ENCODE measurements around the gene ATE1. TPM values are rescaled to one million over a fixed set of nuclear protein-coding genes. Genes with fewer than 3 reads are reported as not detected.
"Not testable (repeated sequence)": the region's sequence is repeated elsewhere in the genome, so short reads cannot be mapped to it uniquely, and the experiment has no call there.

Gene ATE1
- total RNA-seq, 1 experiment from 2014 or later = 58.1 TPM

- DNase-seq (ENCODE audit: low spot score) = no peak
- in situ Hi-C loops (cut with HindIII; ENCODE audit: low sequenced_read_pairs) = no loop called here
Observed at GRCh38 chr10:121764233-121764942, 163.4 kb downstream of the ATE1 start.

DNA sequence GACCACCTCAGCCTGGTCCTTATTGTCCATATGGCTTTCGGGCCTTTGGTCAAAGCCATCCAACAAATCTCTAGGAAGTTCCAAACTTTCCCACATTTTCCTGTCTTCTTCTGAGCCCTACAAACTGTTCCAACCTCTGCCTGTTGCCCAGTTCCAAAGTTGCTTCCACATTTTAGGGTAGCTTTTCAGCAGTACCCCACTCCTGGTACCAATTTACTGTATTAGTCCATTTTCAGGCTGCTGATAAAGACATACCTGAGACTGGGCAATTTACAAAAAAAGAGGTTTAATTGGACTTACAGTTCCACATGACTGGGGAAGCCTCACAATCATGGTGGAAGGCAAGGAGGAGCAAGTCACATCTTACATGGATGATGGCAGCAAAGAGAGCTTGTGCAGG lies 170.6 kb downstream of the ATE1 start:
- in situ Hi-C loops (cut with HindIII; ENCODE audit: low sequenced_read_pairs) = not testable (repeated sequence)

GRCh38 chr10:121755496-121755895 lies 172.3 kb downstream of the ATE1 start:
- in situ Hi-C loops (cut with HindIII; ENCODE audit: low sequenced_read_pairs); DNase-seq (ENCODE audit: low spot score): not testable (repeated sequence)

More for the DNA sequence above, 170.6 kb downstream of the ATE1 start:
- DNase-seq (ENCODE audit: low spot score) = not testable (repeated sequence)

- DNase-seq (ENCODE audit: low spot score) = no peak
- in situ Hi-C loops (cut with HindIII; ENCODE audit: low sequenced_read_pairs) = no loop called here
Observed at GRCh38 chr10:121754666-121755065, 173.2 kb downstream of the ATE1 start.

- peak; percentile 47 for DNase-seq (ENCODE audit: low spot score)
- in situ Hi-C loops (cut with HindIII; ENCODE audit: low sequenced_read_pairs) = no loop called here
Observed at GRCh38 chr10:121753726-121754476, 173.9 kb downstream of the ATE1 start.

GRCh38 chr10:121751191-121751760 lies 176.6 kb downstream of the ATE1 start:
- in situ Hi-C loops (cut with HindIII; ENCODE audit: low sequenced_read_pairs) = no loop called here

DNA sequence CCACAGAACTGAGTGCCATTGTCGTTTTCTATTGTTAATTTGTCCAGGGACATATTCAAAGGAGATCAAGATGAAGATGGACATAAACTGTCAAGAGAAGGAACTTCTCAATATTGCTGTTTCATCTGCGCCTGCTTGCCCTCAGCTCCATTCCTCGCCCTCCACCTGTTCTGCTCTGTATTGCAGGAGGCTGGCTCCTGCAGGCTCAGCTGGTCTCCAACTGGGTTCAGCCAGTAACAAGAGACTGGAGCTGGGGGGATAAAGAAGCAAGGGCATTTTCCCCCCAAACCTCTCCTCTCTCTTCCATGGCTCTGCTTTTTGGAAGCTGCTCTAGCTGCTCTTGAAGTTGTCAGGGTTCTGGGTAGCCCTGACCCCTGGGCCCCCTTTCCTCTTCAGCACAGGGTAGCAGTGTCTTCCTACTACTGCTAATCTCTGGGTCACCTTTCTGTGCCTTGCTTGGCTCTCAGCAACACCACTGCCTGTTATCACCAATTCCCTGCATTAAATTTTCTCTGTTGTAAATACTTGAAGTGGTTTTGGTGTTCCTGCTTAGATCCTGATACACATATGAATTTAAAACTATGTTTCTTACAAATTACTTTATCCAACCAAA lies 180.6 kb downstream of the ATE1 start:
- DNase-seq (ENCODE audit: low spot score) = no peak
- in situ Hi-C loops (cut with HindIII; ENCODE audit: low sequenced_read_pairs) = no loop called here

More at GRCh38 chr10:121751191-121751760, 176.6 kb downstream of the ATE1 start:
- no peak for DNase-seq (ENCODE audit: low spot score)

DNA sequence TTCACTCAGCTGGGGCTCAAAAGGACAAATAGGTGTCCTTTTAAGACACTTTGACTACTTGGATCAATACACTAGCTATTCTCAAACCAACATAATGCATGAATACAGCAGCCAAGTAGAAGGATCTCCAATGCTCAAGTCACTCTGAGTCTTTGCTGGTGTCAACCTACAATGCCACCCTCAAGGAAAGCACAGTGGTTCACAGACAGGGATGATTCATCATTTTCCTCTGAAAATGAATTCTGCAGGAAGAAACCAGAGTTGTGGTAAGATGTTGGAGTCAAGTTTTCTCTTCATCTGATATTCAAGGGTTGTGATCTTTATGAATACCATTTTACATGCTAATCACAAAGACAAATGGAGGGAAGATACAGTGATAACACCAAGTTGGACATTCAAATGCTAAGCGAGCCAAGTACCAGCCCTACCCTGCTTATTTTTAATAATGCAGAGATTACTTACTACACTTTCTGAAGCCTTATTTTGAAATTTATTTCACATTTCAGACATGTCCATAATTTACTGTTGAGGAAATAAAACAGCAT lies 186.5 kb downstream of the ATE1 start:
- DNase-seq (ENCODE audit: low spot score) = no peak
- in situ Hi-C loops (cut with HindIII; ENCODE audit: low sequenced_read_pairs) = no loop called here

DNA sequence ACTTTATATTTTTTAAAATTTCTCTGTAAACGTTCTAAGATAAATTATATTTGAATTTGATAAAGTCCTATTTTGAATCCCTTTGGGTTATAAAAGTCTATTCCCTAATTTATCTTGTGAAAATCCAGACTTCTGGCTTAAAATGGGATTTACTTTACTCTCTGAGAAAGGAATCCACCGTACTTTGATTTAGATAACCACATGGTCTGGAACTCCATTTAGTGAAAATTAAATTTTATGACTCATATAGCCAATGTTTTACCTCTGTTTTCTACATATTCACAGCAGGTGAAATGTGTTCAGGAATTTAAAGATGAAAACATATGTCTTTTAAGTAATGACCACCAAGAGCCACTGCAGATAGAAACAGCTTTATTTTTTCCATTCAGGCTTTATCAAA lies 187.8 kb downstream of the ATE1 start:
- no peak for DNase-seq (ENCODE audit: low spot score)
- in situ Hi-C loops (cut with HindIII; ENCODE audit: low sequenced_read_pairs) = no loop called here

DNA sequence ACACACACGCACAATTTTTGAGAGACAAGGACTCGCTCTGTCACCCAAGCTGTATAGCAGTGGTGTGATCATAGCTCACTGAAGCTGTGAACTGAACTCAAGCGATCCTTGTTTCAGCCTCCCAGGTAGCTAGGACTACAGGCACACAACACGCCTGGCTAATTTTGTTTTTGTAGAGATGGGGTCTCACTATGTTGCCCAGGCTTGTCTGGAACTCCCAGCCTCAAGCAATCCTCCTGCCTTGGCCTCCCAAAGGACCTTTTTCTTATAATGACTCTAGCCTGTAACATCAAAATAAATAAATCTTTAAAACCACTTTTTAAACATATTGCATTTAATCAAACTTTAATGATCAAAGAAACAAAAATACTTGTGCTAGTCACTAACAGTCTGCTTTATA lies 188.7 kb downstream of the ATE1 start:
- no peak for DNase-seq (ENCODE audit: low spot score)
- in situ Hi-C loops (cut with HindIII; ENCODE audit: low sequenced_read_pairs) = no loop called here

DNA sequence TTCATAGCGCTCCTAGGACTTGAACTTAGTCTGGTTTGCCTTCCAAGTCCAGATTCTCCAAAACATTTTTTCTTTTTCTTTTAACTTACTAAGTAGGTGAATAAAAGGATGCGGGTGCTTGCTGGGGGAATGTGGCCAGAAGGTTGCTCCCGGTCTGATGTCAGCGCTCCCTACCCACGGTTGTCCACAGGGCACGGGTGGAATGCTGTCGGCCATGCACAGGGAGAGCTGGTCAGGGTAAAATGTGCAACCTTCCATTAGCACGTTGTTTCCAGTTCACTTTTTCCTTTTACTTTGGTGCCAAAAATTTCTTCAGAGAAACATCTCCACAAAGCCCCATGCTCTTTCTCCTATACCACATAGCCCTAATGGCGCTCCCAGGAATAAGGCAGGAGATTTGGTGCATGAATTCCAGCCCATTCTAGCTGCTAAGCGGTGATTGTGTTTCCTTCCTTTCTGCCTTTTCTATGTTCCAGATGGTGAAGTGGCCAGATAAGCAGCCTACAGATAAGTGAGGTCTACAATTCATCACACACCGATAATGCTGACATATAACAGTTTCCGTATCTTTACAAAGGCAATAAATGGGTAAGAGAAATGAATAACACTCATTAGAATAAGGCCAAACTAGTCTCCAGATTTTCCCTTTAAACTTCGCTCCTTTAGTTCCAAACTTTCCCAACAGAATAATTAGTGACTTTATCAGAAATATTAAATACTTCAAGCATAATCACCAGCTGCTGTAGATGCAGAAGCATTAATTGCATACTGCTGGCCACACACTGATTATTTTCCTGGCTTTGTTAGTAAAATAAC lies 191.3 kb downstream of the ATE1 start:
- in situ Hi-C loops (cut with HindIII; ENCODE audit: low sequenced_read_pairs) = no loop called here
- no peak for DNase-seq (ENCODE audit: low spot score)

DNA sequence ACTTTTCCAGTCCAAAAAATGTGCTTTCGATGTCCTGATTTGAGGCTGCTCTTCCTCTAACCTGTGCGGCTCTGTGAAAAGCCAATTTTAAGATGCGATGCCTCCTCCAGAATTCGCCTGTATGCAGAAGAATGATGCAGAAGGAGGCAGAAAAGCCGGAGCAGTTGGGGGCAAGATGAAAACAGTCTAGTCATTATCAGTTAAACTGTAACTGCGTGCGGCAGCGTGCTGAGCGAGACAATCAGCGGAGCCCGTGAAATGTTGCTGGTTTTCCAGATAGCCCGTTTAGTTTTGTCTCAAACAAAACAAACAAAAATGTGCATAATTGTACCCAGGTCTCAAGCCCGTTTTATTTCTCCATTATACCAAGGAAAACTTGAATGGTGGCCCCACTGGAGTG lies 192.6 kb downstream of the ATE1 start:
- in situ Hi-C loops (cut with HindIII; ENCODE audit: low sequenced_read_pairs) = no loop called here
- no peak for DNase-seq (ENCODE audit: low spot score)

DNA sequence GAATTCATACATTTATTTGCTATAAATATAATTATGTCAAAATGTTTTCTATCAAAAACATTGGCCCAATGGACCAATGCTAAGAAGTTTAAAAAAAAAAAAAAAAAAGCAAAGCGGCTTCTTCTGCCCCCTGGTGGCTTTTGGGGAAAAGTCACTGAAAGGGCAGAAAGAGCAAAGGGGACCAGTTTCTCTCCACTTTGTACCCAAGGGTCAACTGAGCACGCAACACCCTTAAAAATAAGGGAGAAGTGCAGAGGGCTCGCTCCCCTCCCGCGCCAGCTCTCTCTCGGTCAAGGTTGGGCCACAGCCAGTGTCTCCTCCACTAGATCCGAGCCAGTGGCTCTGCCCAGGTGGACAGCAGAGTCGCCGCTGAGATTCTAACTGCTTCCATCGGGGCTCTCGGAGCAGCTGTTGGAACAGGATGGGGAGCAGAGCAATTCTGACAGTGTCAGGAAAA lies 193.2 kb downstream of the ATE1 start:
- peak; percentile 28 for DNase-seq (ENCODE audit: low spot score)

GRCh38 chr10:121732656-121733445 lies 195.0 kb downstream of the ATE1 start:
- in situ Hi-C loops (cut with HindIII; ENCODE audit: low sequenced_read_pairs) = no loop called here
- DNase-seq (ENCODE audit: low spot score) = peak; percentile 68

More for the DNA sequence above, 193.2 kb downstream of the ATE1 start:
- in situ Hi-C loops (cut with HindIII; ENCODE audit: low sequenced_read_pairs) = no loop called here

- DNase-seq (ENCODE audit: low spot score) = no peak
- in situ Hi-C loops (cut with HindIII; ENCODE audit: low sequenced_read_pairs) = no loop called here
Observed at GRCh38 chr10:121732172-121732571, 195.7 kb downstream of the ATE1 start.

DNA sequence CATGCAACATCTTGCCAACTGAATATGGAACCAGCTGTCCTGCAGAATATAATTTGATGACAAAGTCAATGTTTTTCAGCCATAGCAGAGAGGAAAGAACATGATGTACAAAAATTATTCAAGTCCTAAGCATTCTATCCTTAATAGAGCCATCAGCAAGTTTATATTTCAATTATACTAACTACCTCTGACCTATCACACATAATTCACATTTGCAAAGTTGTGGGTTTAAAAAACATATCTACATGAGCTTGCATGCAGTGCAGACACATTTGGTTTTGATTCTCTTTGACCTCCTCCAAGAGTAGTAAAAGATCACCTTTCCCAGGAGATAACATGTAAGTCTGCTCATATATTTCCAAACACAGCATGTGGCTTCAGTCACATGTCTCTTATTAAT lies 203.5 kb downstream of the ATE1 start:
- no peak for DNase-seq (ENCODE audit: low spot score)
- in situ Hi-C loops (cut with HindIII; ENCODE audit: low sequenced_read_pairs) = no loop called here

DNA sequence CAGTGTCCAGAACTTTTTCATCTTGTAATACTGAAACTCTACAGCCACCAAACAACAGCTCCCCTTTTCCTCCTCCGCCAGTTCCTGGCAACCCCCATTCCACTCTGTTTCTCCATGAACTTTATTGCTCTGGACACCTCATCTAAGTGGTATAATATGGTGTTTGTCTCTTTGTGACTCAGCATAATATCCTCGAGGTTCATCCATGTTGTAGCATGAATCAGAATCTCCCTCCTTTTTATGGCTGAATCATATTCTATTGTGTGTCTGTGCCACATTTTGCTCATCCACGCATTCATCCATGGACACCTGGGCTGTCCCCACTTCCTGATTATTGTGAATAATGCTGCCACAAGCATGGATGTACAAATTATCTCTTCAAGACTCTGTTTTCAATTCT lies 205.2 kb downstream of the ATE1 start:
- in situ Hi-C loops (cut with HindIII; ENCODE audit: low sequenced_read_pairs) = no loop called here
- no peak for DNase-seq (ENCODE audit: low spot score)

DNA sequence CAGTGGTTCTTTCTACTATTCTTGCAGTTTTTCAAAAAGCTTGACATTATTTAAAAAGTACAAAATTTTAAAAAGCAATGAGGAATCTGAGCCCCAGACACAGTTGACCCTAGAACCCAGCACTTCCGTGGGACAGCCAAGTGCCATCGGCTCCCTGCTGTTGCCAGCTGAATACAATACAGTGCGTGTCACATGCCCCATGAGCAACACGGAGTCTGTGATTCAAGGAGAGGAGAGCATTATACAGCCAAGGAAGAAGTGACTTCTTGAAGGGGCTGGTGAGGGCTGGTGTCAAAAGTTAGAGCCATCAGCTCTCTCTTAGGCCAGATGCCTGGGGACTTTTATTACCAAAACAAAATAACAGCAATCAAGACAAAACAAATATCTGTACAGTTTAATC lies 206.6 kb downstream of the ATE1 start:
- DNase-seq (ENCODE audit: low spot score) = peak; percentile 47
- in situ Hi-C loops (cut with HindIII; ENCODE audit: low sequenced_read_pairs) = no loop called here

Measured in G401 (cell line).